ENCODE data around the gene NFIB.

DNA sequence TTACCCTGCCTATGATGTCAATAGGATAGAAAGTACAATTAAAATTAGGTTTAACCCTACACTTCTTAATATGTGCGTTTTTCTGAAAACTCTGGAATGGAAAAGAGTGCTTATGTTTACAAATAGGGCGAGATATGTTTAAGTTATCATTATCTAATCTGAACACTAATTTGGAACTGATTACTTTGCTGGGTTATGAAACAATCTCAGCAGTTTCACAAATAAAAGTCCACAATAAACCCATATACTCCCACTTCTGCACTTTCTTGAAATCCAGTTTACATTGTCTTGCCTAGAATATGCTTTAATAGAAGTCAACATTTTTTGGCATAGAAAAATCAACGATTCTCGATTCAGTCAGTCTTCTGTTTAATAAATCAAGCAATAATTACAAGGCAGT lies 236.3 kb downstream of the NFIB start:
- TF ChIP-seq, protein P1, sequence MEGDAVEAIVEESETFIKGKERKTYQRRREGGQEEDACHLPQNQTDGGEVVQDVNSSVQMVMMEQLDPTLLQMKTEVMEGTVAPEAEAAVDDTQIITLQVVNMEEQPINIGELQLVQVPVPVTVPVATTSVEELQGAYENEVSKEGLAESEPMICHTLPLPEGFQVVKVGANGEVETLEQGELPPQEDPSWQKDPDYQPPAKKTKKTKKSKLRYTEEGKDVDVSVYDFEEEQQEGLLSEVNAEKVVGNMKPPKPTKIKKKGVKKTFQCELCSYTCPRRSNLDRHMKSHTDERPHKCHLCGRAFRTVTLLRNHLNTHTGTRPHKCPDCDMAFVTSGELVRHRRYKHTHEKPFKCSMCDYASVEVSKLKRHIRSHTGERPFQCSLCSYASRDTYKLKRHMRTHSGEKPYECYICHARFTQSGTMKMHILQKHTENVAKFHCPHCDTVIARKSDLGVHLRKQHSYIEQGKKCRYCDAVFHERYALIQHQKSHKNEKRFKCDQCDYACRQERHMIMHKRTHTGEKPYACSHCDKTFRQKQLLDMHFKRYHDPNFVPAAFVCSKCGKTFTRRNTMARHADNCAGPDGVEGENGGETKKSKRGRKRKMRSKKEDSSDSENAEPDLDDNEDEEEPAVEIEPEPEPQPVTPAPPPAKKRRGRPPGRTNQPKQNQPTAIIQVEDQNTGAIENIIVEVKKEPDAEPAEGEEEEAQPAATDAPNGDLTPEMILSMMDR (IDR thresholded peaks at IDR 0.05): no peak
- no peak for TF ChIP-seq POLR2A (IDR thresholded peaks at IDR 0.05)

All from gastroesophageal sphincter (tissue), 3 donors.